Measurements from ENCODE around the gene TUBD1.
"Not testable (repeated sequence)": the region's sequence is repeated elsewhere in the genome, so short reads cannot be mapped to it uniquely, and the experiment has no call there.

The TUBD1 gene

GRCh38 chr17:59874376-59874775 lies 18.4 kb downstream of the TUBD1 start:
- no peak for DNase-seq (ENCODE audit: low spot score)

DNA sequence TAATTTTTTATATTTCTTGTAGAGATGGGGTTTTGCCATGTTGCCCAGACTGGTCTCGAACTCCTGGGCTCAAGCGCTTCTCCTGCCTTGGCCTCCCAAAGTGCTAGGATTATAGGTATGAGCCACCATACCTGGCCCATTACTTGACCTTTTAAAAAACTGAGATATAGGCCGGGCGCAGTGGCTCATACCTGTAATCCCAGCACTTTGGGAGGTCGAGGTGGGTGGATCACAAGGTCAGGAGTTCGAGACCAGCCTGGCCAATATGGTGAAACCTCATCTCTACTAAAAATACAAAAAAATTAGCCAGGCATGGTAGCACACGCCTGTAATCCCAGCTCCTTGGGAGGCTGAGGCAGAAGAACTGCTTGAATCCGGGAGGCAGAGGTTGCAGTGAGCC lies 19.3 kb downstream of the TUBD1 start:
- DNase-seq (ENCODE audit: low spot score): not testable (repeated sequence)

GRCh38 chr17:59872351-59872750 lies 20.4 kb downstream of the TUBD1 start:
- DNase-seq (ENCODE audit: low spot score): no peak

DNA sequence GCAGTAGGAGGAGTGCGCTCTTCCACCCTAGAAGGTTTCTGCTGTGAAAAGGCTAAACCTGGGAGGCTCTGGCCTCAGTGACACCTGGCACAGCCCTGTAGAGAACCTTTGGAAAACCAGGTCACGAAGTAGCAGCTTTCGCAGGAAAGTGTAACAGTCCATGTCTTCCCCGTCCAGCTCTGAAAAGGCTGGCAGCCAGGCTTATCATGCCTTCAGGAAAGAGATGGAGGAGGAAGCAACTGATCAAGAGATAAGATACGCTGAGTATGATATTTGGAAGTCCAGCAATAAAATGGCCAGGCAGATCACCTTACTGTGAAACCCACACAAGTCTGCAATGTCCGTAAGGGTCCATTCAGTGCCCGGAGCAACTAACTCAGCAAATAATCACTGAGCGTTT lies 22.3 kb downstream of the TUBD1 start:
- DNase-seq (ENCODE audit: low spot score): no peak

DNA sequence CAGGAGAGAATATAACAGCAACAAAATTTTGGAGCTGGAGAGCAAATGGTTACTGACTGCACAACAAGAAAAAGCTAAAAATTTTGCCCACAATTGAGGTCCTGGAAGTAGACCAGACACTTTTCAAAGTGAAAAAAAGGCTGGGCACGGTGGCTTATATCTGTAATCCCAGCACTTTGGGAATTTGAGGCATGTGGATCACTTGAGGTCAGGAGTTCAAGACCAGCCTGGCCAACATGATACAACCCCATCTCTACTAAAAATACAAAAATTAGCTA lies 22.9 kb downstream of the TUBD1 start:
- DNase-seq (ENCODE audit: low spot score): no peak

GRCh38 chr17:59863616-59864015 lies 29.1 kb downstream of the TUBD1 start:
- DNase-seq (ENCODE audit: low spot score): no peak

DNA sequence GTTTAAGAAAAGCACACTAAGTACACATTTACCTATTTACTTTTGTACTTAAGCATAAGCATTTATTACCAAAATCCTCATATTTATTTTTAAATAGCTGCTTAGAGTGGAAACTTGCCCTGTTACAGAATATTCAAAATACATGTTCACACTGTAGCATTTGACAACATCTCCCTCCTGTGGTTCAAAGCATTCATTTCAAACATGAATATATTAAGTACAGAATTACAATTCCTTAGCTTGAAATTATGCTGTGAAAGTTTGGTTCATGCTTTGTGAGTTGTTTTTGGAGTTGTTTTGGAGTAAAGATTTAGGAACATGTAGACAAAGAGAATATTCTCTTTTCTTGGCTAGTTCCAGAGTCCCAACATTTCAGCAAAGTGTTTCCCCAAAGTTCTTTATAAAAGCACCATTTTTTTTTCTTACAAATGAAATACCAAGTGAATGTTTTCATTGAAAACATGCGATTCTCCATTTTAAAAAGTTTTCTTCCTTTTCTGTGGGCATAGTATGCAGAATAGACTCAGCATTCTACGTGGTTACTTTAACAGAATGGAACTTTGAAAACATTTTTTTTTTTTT lies 33.2 kb downstream of the TUBD1 start:
- DNase-seq (ENCODE audit: low spot score): no peak

DNA sequence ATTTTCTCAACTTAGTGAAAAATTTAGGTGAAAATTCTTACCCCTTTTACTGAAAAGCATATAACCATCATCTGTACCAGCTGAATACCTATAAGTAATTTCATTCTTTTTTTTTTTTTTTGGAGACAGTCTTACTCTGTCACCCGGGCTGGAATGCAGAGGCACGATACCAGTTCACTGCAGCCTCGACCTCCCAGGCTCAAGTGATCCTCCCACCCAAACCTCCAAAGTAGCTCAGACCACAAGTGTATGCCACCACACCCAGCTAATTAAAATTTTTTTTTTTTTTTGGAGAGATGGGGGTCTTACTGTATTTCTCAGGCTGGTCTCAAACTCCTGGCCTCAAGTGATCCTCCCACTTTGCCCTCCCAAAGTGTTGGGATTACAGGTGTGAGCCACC lies 33.8 kb downstream of the TUBD1 start:
- DNase-seq (ENCODE audit: low spot score): no peak

DNA sequence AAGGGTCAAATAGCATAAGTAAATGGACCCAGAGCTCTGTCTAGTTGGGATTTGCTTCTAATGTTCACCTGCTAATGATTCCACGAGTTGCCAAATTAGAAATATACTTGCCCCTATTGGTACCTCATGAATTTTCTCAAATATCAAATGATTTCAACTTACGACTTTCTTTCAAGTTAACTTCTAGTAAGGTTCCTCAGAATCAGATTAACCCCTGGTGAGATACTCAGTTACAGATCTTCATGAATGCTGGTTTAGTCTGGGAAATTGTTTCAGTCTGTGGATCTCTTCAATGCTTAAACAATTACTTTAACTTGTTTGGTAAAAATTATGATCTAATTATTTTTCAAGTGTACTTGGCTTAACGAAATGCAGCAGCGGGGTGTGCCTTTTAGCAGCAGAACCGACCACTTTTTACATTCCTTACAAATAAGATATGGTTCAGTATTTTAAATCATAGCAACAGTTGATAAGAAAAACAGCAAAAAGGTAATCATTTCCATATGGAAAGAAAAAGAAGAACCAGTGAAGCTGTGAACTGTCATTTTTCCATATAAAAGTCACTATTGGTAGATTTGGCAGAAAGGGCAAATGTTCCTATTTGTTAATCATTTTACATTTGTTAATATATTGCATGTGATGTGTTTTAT lies 34.5 kb downstream of the TUBD1 start:
- no peak for DNase-seq (ENCODE audit: low spot score)

- DNase-seq (ENCODE audit: low spot score): no peak
Observed at GRCh38 chr17:59856859-59857794, 35.6 kb downstream of the TUBD1 start.

DNA sequence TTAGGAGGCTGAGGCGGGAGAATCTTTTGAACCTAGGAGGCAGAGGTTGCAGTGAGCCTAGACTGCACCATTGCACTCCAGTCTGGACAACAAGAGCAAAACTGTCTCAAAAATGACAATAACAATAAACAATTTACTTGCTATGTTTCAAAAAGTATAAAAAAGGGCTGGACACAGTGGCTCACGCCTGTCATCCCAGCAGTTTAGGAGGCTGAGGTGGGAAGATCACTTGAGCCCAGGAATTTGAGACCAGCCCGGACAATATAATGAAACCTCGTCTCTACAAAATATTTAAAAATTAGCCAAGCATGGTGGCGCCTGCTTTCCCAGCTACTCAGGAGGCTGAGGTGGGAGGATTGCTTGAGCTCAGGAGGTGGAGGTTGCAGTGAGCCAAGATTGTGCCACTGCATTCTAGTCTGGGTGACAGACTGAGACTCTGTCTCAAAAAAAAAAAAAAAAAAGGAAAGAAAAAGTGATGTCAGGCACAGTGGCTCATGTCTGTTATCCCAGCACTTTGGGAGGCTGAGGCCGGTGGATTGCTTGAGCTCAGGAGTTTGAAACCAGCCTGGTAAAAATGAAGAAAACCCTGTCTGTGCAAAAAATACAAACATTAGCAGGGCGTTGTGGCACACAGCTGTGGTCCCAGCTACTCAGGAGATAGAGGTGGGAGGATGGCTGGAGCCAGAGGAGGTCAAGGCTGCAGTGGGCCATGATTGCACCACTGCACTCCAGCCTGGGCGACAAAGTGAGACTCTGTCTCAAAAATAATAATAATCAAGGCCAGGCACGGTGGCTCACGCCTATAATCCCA lies 38.6 kb downstream of the TUBD1 start:
- DNase-seq (ENCODE audit: low spot score): not testable (repeated sequence)

- DNase-seq (ENCODE audit: low spot score): no peak
Observed at GRCh38 chr17:59853168-59853918, 39.4 kb downstream of the TUBD1 start.

DNA sequence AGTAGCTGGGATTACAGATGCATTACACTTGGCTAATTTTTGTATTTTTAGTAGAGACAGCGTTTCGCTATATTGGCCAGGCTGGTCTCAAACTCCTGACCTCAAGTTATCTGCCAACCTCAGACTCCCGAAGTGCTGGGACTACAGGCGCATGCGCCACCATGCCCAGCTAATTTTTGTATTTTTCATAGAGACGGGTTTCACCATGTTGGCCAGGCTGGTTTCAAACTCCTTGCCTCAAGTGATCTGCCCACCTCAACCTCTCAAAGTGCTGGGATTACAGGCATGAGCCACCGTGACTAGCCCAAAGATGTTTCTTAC lies 39.9 kb downstream of the TUBD1 start:
- not testable (repeated sequence) for DNase-seq (ENCODE audit: low spot score)

- no peak for DNase-seq (ENCODE audit: low spot score)
Observed at GRCh38 chr17:59851439-59852375, 41.0 kb downstream of the TUBD1 start.

GRCh38 chr17:59850311-59850710 lies 42.4 kb downstream of the TUBD1 start:
- not testable (repeated sequence) for DNase-seq (ENCODE audit: low spot score)

DNA sequence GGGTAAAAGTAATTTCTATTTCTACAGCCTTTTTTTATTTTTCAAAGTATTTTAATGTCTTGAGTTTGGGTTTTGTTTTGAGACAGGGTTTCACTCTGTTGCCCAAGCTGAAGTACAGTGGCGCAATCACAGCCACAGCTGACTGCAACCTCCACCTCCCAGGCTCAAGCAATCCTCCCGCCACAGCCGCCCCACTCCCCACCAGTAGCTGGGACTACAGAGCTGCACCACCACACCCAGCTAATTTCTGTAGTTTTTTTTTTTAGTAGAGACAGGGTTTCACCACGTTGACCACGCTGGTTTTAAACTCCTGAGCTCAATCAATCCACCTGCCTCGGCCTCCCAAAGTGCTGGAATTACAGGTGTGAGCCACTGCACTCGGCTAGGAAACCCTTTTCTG lies 44.0 kb downstream of the TUBD1 start:
- DNase-seq (ENCODE audit: low spot score): no peak

- no peak for DNase-seq (ENCODE audit: low spot score)
Observed at GRCh38 chr17:59848385-59848668, 44.4 kb downstream of the TUBD1 start.

GRCh38 chr17:59846394-59847165 lies 46.2 kb downstream of the TUBD1 start:
- DNase-seq (ENCODE audit: low spot score): no peak

DNA sequence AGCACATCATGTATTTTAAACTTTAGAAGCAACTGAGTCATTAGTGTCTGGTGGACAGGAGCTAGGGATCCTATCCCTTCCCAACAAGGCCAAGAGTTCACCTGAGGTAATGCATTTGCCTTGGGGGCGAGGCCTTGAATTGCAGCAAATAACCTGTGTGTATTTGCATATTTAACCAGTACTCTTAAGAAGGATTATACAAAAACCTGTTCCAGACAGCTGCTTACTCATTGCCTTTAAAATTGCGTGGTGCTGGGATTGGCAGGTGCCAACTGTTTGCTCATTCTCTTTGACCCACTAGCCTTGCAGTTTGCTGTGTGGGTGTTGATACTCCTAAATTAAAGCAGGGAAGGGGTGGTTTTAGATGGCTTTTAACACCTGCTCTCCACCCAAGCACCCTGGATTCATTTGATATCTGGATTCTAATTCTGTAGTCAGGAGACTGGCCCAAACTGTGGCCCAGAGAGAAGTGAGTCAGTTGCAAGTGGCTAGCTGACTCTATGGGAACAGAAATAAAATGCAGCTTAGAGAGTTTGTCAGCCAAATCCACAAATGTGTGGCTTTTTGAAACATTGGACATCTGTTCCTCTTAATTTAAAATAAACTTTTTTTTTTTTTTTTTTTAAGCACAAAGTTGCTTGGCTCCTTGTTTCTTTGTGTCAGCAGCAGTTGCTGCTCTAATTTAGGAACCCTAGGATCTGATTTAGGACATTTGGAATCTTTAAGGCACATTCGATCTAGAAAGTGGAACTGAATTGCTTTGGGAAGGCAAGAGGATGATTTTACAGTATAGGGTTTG lies 46.9 kb downstream of the TUBD1 start:
- no peak for DNase-seq (ENCODE audit: low spot score)
